GM21825 (cell line): Measurements from ENCODE around the gene CPNE4.

ENCODE experiments used
- ATAC-seq: cut with Tn5 transposase; IDR thresholded peaks from one replicate; pipeline ENCODE4 v1.9.1; 2021; ENCODE audit warnings: mild to moderate bottlenecking, moderate library complexity; ENCODE audit not compliant: unreplicated experiment

Gene CPNE4

DNA sequence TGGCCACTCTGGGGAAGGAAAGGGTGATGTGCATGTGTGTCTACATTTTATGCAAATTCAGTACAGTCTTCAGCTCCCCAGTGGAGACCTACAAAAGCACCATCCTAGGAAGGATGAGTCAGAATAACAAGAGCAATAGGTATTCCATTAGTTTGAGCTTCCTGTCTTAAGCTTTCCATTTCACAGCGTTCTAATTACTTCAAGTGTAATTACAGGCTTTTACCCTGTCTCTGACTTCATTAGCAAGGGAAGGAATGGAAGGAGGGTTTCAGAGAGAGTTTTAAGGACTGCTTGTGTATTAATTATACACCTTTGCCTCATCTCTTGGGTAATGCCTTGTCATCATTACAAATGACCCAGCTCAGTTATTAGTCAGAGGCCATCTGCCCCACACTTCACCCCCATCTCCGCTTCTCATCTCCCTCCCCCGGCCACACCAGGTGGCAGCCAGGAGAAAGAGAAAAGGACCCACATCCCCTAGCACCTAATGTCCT is 329.2 kb downstream of the CPNE4 start:
- ATAC-seq, result peak; percentile 80

DNA sequence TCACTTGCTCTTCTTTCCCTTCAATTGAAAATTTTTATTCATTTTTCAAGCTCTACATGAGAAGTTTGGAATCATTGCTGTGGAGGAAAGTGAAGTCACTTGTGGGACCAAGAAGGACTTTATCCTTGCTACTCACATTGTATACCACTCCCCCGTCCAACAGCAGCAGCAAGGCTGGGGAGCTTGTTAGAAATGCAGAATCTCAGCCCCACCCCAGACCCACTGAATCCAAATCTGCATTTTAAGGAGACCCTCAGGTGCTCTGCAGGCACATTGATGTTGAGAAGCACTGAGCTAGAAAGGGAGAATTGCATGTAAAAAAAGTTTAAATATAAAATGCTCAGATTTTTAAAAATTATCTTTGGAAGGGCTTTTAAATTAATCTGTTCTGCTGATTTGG is 329.7 kb downstream of the CPNE4 start:
- no peak for ATAC-seq

DNA sequence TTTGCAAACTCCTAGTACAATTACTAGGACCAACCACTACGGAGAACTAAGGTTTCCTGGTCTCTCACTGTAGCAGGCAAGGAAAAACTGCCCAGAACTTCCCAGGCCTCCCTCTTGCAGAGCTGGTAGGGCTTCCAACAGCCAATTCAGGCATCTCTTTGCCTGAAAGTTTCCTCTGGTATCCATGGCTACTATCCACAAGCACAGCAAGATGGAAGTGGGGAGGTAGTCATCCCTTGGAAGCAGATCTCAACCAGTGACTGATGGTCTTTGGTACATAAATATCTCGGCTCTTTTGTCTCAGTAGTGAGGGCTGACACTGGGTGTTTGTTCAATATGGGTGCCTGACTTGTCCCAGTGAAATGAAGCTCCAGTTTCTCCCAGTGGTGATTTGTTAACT is 330.7 kb downstream of the CPNE4 start:
- no peak for ATAC-seq

DNA sequence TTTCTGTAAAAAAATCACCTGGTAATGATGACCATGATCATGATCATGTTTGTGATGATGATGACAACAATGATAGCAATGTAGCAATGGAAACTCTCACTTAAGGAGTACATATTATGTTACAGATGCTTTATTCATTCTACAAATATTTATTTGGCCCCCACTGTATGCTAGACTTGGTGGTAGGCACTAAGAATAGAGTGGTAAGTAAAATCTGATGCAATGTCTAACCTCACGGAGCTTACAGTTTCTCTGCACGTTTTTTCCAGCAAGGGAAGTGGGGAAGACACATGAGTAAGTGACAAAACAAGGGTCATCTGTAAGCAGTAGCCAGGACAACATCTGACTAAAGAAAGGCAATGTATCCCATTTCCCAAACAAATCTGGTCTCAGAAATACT is 332.7 kb downstream of the CPNE4 start:
- no peak for ATAC-seq

DNA sequence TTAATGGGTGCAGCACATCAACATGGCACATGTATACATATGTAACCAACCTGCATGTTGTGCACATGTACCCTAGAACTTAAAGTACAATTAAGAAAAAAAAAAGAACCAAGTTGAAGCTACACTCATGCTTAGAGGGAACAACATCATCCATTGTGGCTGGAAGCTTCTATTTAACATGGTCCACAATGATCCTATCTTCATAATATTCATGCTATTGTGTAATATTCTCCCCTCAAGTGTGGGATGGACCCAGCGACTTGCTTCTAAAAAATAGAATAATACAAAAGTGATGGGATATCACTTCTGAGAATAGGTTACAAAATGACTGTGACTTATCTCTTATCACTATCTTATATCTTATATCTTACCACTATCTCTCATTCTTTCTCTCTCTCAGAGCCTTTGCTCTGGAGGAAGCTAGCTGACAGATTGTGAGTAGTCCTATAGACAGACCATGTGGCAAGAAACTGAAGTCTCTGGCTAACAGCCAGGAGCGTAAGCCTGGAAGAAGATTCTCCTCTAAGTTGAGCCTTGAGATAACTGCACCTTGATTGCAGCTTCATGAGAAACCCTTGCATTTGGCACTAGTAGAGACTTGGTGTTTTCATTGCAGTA is 333.6 kb downstream of the CPNE4 start:
- ATAC-seq, result no peak

DNA sequence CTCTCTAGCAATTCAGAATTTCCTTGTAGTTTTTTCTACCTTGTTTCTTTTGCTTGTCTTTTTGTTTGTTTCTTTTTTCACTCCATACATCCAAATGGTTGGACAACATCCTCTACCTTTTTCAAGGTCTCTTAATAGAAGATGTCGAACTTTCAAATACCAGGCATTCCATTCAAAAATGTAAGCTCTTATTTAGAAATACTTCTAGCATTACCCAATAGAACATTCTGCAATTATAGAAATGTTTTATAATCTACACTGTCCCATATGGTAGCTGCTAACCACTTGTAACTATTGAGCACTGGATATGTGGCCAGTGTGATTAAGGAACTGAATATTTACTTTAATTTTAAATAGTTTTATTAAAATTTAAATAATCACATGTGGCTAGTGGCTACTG is 335.8 kb downstream of the CPNE4 start:
- no peak for ATAC-seq

DNA sequence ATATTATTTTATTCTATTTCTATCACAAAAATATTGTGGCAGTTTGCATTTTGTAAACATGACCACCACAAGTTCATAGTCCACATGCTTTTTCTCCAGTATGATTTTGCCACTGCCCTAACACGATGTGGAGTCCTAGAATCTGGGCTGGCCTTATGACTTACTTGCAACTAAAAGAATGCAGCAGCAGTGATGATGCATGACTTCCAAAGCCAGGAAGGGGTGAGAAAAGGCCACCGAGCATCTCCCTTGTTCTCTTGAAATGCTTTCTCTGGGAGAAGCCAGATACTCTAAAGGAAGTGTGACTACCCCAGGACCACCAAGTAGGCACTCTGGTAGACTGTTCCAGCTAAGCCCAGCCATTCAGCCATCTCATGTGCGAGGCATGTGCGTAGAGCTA is 340.4 kb downstream of the CPNE4 start:
- ATAC-seq, result no peak

DNA sequence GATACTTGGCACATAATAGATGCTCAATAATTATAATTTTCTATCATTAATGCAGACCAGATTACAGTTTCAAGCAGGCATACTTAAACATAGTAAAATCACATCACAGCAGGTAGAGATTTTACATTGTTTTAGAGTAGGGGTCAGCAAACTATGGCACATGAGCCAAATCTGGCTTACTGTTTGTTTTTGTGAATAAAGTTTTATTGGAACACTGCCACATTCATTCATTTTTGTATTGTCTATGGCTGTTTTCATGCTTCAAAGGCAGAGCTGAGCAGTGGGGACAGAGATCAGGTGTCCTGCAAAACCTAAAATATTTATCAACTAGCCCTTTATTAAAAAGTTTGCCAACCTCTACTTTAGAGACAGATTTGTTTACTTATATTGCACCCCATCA is 342.5 kb downstream of the CPNE4 start:
- ATAC-seq, result no peak

DNA sequence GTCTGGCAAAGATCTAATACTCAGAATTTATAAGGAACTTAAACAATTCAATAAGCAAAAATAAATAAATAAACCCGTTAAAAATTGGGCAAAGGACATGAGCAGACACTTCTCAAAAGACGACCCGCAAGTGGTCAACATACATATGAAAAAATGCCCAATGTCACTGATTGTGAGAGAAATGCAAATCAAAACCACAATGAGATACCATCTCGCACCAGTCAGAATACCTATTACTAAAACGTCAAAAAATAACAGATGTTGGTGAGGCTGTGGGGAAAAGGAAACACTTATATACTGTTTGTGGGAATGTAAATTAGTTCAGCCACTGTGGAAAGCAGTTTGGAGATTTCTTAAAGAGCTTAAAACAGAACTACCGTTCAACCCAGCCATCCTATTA is 344.0 kb downstream of the CPNE4 start:
- no peak for ATAC-seq

DNA sequence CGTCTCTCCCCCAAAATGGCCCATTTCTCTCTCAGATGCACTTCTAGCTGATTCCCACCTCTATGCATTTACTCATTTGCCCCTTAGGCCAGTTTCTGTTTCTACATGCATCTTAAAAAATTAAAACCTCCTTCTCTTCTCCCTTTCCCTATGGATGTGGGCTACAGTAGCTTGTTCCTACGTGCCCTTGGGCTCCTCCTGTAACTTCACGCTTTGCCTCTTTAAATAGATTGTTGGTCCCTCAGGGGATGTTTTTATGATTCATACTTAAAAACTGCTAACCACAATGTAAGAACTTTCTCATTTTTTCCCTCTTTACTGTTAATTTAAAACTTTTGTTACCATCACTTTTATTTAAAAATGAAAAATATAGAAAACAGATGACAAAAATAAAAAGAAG is 346.4 kb downstream of the CPNE4 start:
- no peak for ATAC-seq

DNA sequence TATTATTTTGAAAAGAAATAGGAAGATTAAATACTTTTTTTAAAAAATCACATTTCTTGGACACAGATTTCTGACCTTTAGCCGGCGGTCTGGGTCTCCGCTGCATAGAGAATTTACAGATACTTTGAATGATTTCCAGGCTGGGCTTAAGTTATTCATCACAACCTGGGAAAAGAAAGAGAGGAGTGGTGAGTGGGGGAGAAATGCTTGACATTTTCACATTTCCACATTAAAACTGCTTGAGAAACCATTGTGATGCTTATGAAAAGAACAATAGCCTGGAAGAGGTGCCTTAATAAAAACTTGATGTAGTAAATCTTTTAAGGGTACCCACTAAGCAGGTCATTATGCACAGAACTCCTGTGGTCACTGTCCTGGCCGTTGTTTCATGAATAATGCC is 365.2 kb downstream of the CPNE4 start:
- ATAC-seq, result no peak

DNA sequence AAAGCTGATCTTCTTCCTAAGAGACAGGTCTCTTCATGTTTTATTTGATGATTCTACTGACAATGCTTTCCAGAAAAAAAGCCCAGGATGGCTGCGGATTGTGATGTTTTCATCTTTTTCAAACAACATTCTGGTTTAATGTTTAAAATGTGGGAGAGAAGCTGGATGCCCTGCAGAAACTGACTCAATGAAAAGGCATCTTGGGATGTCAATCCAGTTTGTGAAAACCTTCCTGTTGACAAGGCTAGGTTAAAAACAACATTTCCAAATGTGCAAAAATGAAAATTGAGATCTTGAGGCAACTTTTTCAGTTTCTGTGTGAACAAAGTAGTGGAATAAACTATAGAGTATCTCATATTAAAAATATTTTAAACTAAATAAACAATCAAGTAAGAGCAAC is 376.0 kb downstream of the CPNE4 start:
- ATAC-seq, result no peak

DNA sequence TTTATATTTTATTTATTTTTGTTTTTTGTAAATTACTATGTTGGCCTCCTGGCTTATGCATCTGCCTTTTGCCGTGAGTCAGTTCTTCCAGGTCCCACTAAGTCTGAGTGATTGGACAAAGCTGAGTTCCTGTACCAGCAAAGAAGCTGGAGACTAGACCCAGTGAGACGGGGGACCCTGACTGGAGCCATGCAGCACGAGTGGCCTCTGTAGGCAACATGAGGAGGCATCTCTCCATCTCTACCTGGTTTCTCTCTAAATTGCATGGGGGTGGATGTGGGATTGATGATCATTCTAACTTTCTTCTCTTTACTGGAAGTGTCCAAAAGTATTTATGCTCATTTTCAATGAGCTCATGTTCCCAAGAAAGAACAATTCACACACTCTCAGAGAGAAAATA is 376.7 kb downstream of the CPNE4 start:
- no peak for ATAC-seq

DNA sequence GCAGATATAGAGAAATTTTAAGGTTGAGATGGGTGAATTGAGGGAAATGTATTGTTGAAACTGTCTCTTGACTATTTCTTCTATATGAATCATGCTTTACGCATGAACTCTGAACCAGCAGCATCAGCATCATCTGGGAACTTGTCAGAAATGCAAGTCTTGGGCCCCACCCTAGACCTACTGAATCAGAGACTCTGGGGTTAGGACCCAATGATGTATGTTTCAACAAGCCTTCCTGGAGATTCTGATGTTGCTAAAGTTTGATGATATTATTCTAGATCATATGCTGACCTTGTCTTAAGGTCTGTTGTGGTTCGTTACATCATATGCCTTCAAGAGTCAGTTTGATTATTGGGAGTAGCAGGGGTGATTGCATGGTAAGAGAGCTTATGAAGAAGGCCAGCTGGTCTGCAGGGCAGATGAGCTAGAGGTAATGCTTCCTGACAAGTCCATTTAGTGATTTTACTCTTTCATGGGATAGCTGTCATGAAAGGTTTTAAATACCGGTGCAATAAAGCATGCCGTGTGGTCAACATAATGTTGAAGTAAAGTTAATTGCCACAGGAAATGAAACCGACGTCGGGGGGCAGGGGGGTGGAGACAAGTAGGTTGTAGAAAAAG is 379.6 kb downstream of the CPNE4 start:
- no peak for ATAC-seq

DNA sequence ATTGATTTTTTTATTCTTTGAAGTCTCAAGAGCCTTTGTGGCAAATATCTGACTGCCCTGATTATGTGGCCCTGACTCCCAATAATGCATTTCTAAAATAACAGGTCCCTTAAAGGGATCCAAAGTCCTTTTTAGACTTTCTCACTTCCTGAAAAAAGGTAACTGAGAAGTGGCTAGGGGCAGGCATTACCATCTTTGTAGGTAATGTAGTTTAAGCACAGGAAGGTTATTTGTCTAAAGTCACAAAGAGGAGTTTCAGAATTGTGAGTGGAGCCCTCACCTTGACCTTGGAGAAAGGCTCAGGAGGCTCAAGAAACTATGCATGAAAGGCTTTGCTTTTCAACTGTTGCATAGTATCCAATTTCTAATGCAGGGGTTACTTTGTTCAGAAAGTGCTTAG is 389.2 kb downstream of the CPNE4 start:
- no peak for ATAC-seq

DNA sequence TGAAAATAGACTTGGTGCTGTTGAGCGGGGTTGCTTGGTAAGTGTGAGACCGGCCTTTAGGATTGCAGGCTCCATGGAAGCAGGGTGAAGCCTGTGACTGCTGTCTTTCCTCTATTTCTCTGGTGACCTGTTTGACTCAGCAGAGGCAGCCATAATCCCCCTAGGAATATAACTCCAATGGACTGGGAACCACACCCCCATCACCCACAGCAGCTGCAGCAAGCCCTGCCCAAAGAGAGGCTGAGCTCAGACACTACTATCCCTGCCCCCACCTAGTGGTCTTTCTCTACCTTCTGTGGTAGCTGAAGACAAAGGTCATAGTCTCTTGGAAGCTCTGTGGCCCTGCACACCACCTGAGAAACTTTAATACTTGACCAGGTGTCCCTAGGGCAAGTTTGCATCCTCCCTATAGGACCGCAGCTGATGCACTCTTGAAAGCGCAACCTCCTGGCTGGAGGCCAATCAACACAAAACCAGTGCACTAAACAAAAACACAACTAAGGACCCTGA is 398.5 kb downstream of the CPNE4 start:
- ATAC-seq, result no peak

DNA sequence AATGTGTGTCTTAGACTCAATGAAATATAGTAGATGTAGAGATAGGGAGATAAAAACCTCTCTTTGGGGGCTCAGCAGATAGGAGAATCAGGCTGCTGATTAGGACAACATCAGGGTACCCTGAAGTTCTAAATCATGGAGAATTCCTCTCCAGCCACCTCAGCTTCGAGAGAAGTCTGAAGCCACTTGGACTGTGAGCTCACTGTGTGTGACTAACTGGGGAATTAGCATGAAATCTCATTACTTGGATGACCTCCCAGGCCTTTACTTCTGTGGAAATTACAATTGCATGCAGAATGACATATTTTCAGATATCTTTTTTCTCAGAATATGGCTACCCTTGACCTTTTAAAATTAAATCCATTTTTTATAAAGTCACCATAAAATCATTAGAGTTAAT is 404.0 kb downstream of the CPNE4 start:
- no peak for ATAC-seq

DNA sequence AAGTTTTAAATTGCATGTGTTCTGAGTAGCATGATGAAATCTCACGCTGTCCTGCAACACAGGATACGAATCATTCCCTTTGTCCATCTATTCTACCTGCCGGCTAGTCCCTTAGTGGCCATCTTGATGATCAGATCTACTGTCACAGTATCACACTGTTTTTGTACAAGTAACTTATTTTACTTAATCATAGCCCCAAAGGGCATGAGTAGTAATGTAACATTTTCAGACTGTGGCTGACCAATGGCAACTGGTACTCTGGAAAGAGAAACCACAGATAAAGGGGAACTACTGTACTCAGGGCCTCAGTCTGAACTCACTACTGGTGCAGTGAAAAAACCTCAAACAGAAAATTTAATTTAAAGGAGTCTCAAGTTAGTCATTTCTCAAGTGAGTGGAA is 404.7 kb downstream of the CPNE4 start:
- peak; percentile 96 for ATAC-seq

DNA sequence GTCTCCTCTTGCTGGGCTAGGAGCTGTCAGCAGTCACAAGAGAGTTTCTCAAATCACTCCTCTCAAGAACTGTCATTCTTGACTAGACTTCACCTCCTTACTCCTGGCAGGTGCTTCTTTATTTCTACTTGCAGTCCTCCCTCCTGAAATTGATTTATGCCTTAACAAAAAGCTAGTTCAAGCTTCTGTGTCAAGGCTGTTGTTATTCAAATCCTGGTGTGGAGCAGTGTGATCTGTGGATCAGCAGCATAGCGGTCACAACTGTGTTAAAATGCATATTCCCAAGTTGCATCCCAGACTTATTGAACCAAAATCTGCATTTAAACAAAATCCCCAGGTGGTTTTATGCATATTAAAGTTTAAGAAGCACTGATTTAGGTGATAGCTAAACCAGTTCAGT is 411.4 kb downstream of the CPNE4 start:
- no peak for ATAC-seq

DNA sequence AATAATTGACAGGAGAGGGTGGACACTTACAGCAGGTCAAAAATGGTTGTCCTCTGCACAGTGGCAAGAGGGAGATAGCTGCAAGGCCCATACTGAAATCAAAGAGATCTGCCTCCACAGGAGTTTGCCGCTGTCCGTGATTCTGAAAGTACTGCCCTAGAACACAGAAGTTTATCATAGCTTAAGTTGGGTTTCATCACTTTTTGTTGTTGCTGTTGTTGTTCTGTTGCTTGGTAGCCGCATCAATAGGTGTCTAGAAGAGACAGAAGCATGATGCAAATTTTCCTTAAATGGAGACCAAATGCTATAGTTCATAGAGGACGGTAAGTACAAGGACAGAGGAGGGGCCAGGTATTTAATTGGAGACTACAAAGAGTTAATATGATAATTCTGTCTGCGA is 412.1 kb downstream of the CPNE4 start:
- ATAC-seq, result no peak

DNA sequence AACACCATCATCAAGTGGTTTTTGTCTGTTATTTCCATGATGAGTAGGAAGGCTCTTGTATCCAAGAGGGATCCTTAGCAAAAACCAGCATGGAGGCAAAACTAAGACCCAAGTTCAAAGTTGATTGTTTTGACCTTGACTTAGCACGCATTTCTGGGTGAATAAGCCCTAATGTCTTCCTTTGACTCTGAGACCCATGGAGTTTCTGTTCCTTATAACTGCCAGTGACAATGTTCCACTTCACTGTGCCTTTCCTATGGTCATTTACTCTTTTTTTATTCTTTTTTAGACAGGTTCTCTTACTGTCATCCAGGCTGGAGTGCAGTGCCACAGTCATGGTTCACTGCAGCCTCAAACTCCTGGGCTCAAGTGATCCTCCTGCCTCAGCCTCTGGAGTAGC is 413.8 kb downstream of the CPNE4 start:
- ATAC-seq, result no peak

DNA sequence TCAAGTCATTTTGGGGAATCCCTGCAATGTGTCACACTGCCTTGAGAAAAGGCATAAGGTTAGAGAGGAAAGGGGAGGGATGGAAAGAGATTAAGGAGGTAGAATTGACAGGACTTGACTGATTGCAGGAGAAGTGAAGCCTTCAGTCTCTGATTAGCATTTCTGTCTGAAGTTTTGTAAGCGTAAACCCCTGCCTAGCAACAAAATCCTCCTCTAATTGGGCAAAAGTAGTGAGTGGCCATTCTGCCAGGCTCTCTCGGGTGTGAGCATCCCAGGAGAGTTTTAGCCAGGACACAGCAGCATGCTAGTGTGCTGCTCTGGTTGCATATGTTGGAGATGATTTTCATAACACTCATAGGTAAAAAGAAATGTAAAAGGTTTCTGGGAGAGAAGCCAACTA is 415.0 kb downstream of the CPNE4 start:
- ATAC-seq, result no peak

DNA sequence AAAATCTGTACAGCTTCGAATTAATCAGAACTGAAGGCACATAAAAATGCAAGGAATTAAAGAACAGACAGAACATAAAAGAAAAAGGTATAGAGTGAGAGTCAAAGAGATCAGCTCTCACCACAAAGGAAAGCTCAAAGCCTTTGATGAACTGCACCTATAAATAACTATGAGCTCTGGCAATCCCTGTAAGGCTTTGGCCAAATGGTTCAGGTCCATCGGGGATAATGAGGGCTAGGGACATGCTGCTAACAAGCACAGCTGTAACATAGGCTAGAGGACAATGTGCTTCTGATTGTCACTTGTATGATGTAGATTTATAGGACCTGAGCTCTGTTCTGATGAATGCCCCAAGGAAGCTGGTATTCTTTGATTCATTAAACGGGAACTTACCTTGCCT is 418.1 kb downstream of the CPNE4 start:
- ATAC-seq, result no peak
